HepG2 (cell line): ENCODE data around the gene GHRH. TPM values are rescaled to one million over a fixed set of nuclear protein-coding genes. Genes with fewer than 3 reads are reported as not detected.
A peak's percentile ranks its signal among the peaks of the same experiment; 100 is the strongest.

Experiments used
- NR2F1 ChIP-seq, 2 experiments: fragments of 450-650 bp in 1 of 2; formaldehyde crosslinking in 1 of 2; IDR thresholded peaks; 2 replicates each; pipeline versions ENCODE4 v1.5.0 to v1.6.1; 2016 to 2020; ENCODE audit warnings: mild to moderate bottlenecking in 1 of 2, missing compliant biosample characterization in 1 of 2, missing genetic modification reagents in 1 of 2, moderate library complexity in 1 of 2
- NR3C1 ChIP-seq: sonication (generic); formaldehyde crosslinking; IDR thresholded peaks from 2 replicates; pipeline ENCODE4 v1.4.0; 2020; ENCODE audit warnings: missing genetic modification reagents
- POGZ ChIP-seq: sonication (generic); formaldehyde crosslinking; IDR thresholded peaks from 2 replicates; pipeline ENCODE4 v1.4.0; 2020; ENCODE audit warnings: mild to moderate bottlenecking, missing genetic modification reagents
- RAD21 ChIP-seq: fragments of 450-650 bp; formaldehyde crosslinking; IDR thresholded peaks from 2 replicates; pipeline ENCODE4 v1.5.0; 2020; ENCODE audit warnings: mild to moderate bottlenecking
- RCOR2 ChIP-seq: IDR thresholded peaks from 2 replicates; pipeline ENCODE4 v1.6.1; 2016; ENCODE audit warnings: missing biosample characterization, missing genetic modification reagents
- SNRNP70 ChIP-seq: fragments of 200-400 bp; formaldehyde crosslinking; IDR thresholded peaks from 2 replicates; pipeline ENCODE4 v1.6.1; 2017; ENCODE audit warnings: mild to moderate bottlenecking, low read depth, low read length, moderate library complexity
- SP140L ChIP-seq: sonication (generic); formaldehyde crosslinking; IDR thresholded peaks from 2 replicates; pipeline ENCODE4 v1.4.0; 2020; ENCODE audit warnings: missing genetic modification reagents, borderline replicate concordance
- SP4 ChIP-seq: sonication (generic); formaldehyde crosslinking; IDR thresholded peaks from 2 replicates; pipeline ENCODE4 v1.8.1; 2023; ENCODE audit warnings: mild to moderate bottlenecking, missing genetic modification reagents
- TARDBP ChIP-seq: sonication (generic); formaldehyde crosslinking; IDR thresholded peaks from 2 replicates; pipeline ENCODE4 v1.8.0; 2022; ENCODE audit warnings: mild to moderate bottlenecking, missing genetic modification reagents
- TFDP1 ChIP-seq: IDR thresholded peaks from 2 replicates; pipeline ENCODE4 v1.6.1; 2016; ENCODE audit warnings: missing compliant biosample characterization, missing genetic modification reagents, borderline replicate concordance
- ZBTB37 ChIP-seq: sonication (generic); formaldehyde crosslinking; IDR thresholded peaks from 2 replicates; pipeline ENCODE4 v1.4.0; 2020; ENCODE audit warnings: mild to moderate bottlenecking, missing genetic modification reagents
- ZFP36L2 ChIP-seq: sonication (generic); formaldehyde crosslinking; IDR thresholded peaks from 2 replicates; pipeline ENCODE4 v1.4.0; 2020; ENCODE audit warnings: missing genetic modification reagents
- ZHX2 ChIP-seq, 2 experiments: sonication (generic) in 1 of 2; formaldehyde crosslinking in 1 of 2; IDR thresholded peaks; 2 replicates each; pipeline versions ENCODE4 v1.6.1 to v1.9.0; 2014 to 2022; ENCODE audit warnings: antibody characterized with exemption in 1 of 2, borderline replicate concordance in 1 of 2, inconsistent platforms in 1 of 2, low read depth in 1 of 2, missing genetic modification reagents in 1 of 2
- ZNF205 ChIP-seq: IDR thresholded peaks from 2 replicates; pipeline ENCODE4 v1.6.1; 2018; ENCODE audit warnings: missing biosample characterization, missing genetic modification reagents
- ZNF224 ChIP-seq: sonication (generic); formaldehyde crosslinking; IDR thresholded peaks from 2 replicates; pipeline ENCODE4 v1.5.0; 2020; ENCODE audit warnings: mild to moderate bottlenecking, missing genetic modification reagents
- ZNF275 ChIP-seq: sonication (generic); formaldehyde crosslinking; IDR thresholded peaks from 2 replicates; pipeline ENCODE4 v1.8.0; 2022; ENCODE audit warnings: missing genetic modification reagents, mild to moderate bottlenecking, inconsistent platforms, borderline replicate concordance
- ZNF33A ChIP-seq: sonication (generic); formaldehyde crosslinking; IDR thresholded peaks from 2 replicates; pipeline ENCODE4 v1.5.1; 2020; ENCODE audit warnings: missing genetic modification reagents, mild to moderate bottlenecking, moderate library complexity, borderline replicate concordance
- ZNF496 ChIP-seq: sonication (generic); formaldehyde crosslinking; IDR thresholded peaks from 2 replicates; pipeline ENCODE4 v1.8.1; 2023; ENCODE audit warnings: mild to moderate bottlenecking, moderate library complexity, missing genetic modification reagents; ENCODE audit not compliant: insufficient replicate concordance
- ZNF552 ChIP-seq: sonication (generic); formaldehyde crosslinking; IDR thresholded peaks from 2 replicates; pipeline ENCODE4 v1.9.0; 2022; ENCODE audit warnings: missing genetic modification reagents, mild to moderate bottlenecking, borderline replicate concordance
- polyA plus RNA-seq, 8 experiments: library from polyadenylated mRNA; depleted of rRNA in 3 of 8; stranded (reverse) in 7 of 8; unstranded in 1 of 8; fragments of >200 nt; fragmentation: Illumina TruSeq in 4 of 8; extraction: Trizol in 4 of 8; gene quantifications; 2 replicates each; pipeline versions ENCODE4 v1.2.1 to v1.2.3, GENCODE V29; 2011 to 2016; ENCODE audit warnings: low read depth in 4 of 8, missing spikeins in 1 of 8, mixed read lengths in 1 of 8; ENCODE audit not compliant: insufficient read depth in 1 of 8
- total RNA-seq, 5 experiments: library from RNA; depleted of rRNA; stranded (reverse); fragments of >200 nt; fragmentation: Illumina TruSeq; extraction: Trizol; gene quantifications; 2 replicates each; pipeline ENCODE4 v1.2.3, GENCODE V29; 2016; ENCODE audit warnings: low read depth in 1 of 5

GHRH gene
- total and polyA plus RNA-seq, 2 of the 13 experiments (the other 11 are each of a cell fraction or from before 2014, with no cell fraction given), result not detected

GRCh38 chr20:37283530-37284195, 22.0 kb upstream of the GHRH start (continued):
- no peak for TF ChIP-seq SNRNP70
- no peak for TF ChIP-seq ZNF496 (CRISPR knock-in tag)
- TF ChIP-seq NR3C1 (CRISPR knock-in tag), result no peak
- TF ChIP-seq ZNF275, result no peak
- no peak for TF ChIP-seq TARDBP (CRISPR knock-in tag)
- no peak for TF ChIP-seq RCOR2 (CRISPR knock-in tag)
- TF ChIP-seq ZHX2 (IDR thresholded peaks at IDR 0.05; ENCODE audit: low read depth), result no peak
- no peak for TF ChIP-seq ZHX2 (CRISPR knock-in tag; IDR thresholded peaks at IDR 0.05; ENCODE audit: borderline replicate concordance)
- no peak; a peak in 1 of 4 replicates for TF ChIP-seq NR2F1 (CRISPR knock-in tag; IDR thresholded peaks at IDR 0.05)
- TF ChIP-seq ZNF33A (CRISPR knock-in tag), result no peak
- no peak for TF ChIP-seq ZFP36L2
- TF ChIP-seq POGZ (CRISPR knock-in tag), result no peak
- no peak for TF ChIP-seq ZNF224
- peak; percentile 12; the same call in 1 of the 2 replicates for TF ChIP-seq ZNF205 (CRISPR knock-in tag)
- peak; percentile 11; the same call in 1 of the 2 replicates for TF ChIP-seq TFDP1 (CRISPR knock-in tag)
- TF ChIP-seq RAD21 (CRISPR knock-in tag), result no peak
- peak; percentile 35; the same call in 1 of the 2 replicates for TF ChIP-seq SP4 (CRISPR knock-in tag)
- no peak for TF ChIP-seq ZBTB37 (CRISPR knock-in tag)
- no peak; the same call in 1 of the 2 replicates for TF ChIP-seq SP140L (CRISPR knock-in tag)
- no peak for TF ChIP-seq ZNF552 (CRISPR knock-in tag)
